ENCODE data around the gene CCDC170.
A peak's percentile ranks its signal among the peaks of the same experiment; 100 is the strongest.
"Not testable (repeated sequence)": the region's sequence is repeated elsewhere in the genome, so short reads cannot be mapped to it uniquely, and the experiment has no call there.

CCDC170 gene

DNA sequence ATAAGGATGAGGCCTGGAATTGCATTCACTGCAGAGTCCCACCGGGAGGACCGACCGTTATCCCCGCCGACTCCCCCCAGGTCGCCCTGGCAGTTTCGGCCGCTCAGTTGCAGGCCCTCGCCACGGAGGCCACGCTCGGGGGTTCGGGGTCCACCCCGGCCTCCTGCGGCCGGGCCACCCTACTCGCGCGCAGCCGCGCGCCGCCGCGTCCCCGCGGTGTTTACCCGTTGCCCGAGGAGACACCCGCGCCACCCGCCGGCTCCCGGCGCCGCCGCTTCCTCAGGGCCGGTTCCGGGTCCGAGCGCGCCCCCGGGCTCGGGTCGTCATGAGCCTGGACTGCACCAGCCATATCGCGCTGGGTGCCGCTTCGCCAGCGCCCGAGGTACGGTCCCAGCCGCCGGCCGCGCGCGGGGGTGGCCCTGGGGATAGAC lies at the start of gene CCDC170:
Gene CCDC170, plus strand, starts transcription at position 214 of the 431 bp plus-strand sequence. Its CDS starts 112 bp downstream, at position 326.
- no peak within 1 kb of the TSS for H3K27ac ChIP-seq
- DNase-seq (ENCODE audit: low read depth, low spot score) = no peak

GRCh38 chr6:151445482-151445881 lies 48.3 kb upstream of the CCDC170 start:
- H3K27ac ChIP-seq = peak overlapping the region; percentile 86
- DNase-seq (ENCODE audit: low read depth, low spot score) = no peak

DNA sequence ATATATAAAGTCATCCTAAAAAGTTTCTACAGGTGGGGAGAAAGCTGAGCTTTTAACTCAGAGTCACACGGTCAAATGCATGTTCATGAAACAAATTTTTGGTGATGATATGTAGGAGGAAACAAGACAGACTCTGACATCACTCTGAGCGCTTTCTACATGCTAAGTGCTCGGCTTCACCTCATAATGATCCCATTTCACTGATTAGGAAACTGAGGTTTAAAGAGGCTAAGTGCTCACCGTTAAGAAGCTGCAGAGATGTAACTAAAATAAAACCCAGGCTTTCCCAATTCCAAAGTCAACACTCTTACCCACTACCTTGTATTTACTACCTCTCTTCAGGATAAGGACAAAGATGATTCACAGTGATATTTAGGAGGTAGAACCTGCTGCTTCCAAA lies 46.6 kb upstream of the CCDC170 start:
- peak overlapping the region; percentile 86 for H3K27ac ChIP-seq
- DNase-seq (ENCODE audit: low read depth, low spot score) = no peak

- H3K27ac ChIP-seq = no peak overlapping the region
- DNase-seq (ENCODE audit: low read depth, low spot score) = no peak
Observed at GRCh38 chr6:151448623-151449022, 45.2 kb upstream of the CCDC170 start.

- DNase-seq (ENCODE audit: low read depth, low spot score) = not testable (repeated sequence)
- H3K27ac ChIP-seq = peak overlapping the region; percentile 89
Observed at GRCh38 chr6:151450928-151451327, 42.9 kb upstream of the CCDC170 start.

GRCh38 chr6:151451417-151451949 lies 42.3 kb upstream of the CCDC170 start:
- H3K27ac ChIP-seq = peak overlapping the region; percentile 89
- no peak for DNase-seq (ENCODE audit: low read depth, low spot score)

DNA sequence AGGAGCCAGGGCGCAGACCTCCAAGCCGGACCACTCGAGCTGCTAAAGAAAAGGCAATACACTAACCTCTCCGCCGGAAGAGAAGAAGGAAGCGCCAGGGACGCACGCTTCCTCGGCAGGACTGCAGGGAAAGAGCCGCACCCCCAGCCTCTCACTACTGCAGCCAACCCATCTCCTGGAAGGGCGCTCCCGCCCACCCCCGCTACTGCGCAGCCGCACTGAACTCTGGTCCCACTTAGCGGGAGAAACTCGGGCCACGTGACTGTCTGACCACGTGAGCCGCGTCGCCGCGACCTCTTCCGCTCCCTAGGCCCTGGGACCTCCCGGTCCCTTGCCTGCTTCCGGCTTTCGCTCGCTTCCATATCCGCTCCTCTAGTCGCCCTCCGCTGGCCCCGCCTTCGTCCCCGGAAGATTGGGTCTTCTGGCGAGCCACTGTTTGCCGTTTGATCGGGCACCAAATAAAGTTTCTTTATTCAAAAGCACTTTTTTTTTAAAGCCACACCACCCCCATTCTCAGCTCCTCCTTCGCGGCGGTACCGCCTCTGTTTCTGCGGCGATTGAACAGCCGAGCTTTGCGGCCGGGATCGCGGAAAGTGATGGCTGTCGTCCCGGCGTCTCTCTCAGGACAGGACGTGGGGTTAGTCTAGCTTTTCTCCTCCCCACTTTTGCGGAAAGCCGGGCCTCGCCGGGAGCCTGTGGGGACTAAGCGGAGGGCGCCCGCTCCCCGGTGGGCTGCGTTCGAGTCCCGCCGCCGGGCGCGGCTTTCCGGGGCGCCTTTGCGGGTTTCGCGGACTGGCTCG lies 41.7 kb upstream of the CCDC170 start, which contains the start of gene RMND1:
Gene RMND1, minus strand, starts transcription at position 177 of the 800 bp plus-strand sequence. CDS start 6,315 bp downstream, outside the sequence.
- peak; percentile 99 for DNase-seq (ENCODE audit: low read depth, low spot score)

GRCh38 chr6:151452750-151453427 lies 40.9 kb upstream of the CCDC170 start:
- no peak for DNase-seq (ENCODE audit: low read depth, low spot score)
- H3K27ac ChIP-seq = peak overlapping the region; percentile 89

More for the DNA sequence above, 41.7 kb upstream of the CCDC170 start, which contains the start of gene RMND1:
- H3K27ac ChIP-seq = peak within 1 kb of the TSS; percentile 89

DNA sequence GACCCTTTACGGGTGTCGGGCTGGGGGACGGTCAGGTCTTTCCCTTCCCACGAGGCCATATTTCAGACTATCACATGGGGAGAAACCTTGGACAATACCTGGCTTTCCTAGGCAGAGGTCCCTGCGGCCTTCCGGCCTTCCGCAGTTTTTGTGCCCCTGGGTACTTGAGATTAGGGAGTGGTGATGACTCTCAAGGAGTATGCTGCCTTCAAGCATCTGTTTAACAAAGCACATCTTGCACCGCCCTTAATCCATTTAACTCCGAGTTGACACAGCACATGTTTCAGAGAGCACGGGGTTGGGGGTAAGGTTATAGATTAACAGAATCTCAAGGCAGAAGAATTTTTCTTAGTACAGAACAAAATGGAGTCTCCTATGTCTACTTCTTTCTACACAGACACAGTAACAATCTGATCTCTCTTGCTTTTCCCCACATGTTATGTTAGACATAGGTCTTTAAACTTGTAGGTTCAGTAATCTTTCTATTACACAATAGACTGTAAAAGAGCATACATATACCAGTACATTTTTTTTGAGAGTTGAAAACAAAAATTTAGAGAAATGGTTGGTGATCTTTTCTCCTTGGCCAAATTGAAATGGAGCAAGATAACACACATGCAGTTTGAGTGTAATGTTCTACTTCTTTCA lies 37.9 kb upstream of the CCDC170 start:
- H3K27ac ChIP-seq; DNase-seq (ENCODE audit: low read depth, low spot score): not testable (repeated sequence)

DNA sequence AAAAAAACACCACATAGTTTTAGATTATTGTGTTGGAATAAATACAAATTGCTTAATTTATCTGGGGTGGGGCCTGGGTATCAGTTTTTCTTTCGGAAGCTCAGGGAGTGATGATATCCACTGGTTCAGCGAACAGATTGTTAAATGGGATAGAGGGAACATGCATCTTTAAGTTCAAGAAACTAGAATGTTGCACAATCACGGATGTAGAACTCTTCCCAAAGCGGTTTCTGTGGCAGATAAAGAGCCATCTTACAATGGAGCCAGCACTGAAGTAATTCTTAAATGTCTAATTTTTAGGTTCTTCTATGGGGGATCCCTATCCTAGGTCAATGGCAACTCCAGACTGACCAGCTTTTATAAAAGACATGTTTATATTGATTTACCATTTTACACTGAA lies 32.1 kb upstream of the CCDC170 start:
- no peak for DNase-seq (ENCODE audit: low read depth, low spot score)
- no peak overlapping the region for H3K27ac ChIP-seq

- DNase-seq (ENCODE audit: low read depth, low spot score) = no peak
- H3K27ac ChIP-seq = no peak overlapping the region
Observed at GRCh38 chr6:151464702-151465101, 29.1 kb upstream of the CCDC170 start.

DNA sequence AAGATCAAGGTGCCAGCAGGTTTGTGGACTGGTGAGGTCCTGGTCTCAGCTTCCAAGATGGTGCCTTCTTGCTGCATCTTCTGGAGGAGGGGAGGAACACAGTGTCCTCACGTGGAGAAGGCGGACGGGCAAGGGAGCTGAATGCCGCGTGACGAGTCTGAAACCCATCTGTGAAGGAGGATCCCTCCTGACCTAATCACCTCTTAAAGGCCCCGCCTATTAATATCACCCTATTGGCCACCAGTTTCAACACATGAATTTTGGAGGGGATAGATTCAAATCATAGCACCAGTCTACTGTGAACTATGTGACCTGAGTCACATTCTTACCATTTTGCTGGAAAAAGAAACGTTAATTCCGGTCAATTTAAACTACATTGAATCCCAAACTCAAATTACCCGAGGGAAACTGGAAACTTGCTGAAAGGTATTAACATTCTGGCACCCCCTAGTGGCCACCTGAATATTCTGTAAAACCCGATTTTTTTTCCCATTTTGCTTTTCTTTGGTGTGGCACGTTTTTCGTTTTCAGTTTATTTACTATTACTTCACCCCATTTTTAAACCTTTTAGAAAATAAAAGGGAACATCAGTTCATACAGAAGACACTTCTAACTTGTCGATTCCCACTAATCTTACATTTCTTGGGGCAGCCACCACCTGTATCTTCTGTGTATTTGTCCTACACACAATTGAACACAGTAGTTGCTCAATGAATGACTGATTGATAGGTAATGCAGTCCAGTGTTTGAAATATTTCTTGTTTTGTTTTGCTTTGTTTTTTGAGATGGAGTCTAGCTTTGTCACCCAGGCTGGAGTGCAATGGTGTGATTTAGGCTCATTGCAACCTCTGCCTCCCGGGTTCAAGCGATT lies 17.9 kb upstream of the CCDC170 start:
- DNase-seq (ENCODE audit: low read depth, low spot score) = no peak
- no peak overlapping the region for H3K27ac ChIP-seq

GRCh38 chr6:151477726-151478125 lies 16.1 kb upstream of the CCDC170 start:
- H3K27ac ChIP-seq = no peak overlapping the region
- no peak for DNase-seq (ENCODE audit: low read depth, low spot score)

DNA sequence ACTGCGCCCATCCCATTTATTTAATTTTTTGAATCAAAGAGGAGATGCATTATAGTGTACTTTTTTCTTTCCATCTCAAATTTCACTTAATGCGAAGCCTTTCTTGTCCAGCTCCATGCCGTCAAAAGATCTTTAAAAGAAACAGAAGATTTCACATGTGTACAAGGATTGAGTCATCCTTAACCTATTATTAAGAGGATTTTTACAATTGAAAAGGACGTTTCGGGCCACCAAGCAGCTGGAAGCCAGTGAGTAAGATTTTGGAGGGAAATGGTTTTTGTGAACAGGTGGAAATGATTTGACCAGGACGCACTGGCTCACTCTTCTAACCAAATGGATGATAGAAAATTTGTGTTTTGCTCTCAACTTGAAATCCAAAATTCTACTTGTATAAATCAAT lies 15.1 kb upstream of the CCDC170 start:
- H3K27ac ChIP-seq = no peak overlapping the region
- DNase-seq (ENCODE audit: low read depth, low spot score) = no peak

GRCh38 chr6:151481786-151482185 lies 12.0 kb upstream of the CCDC170 start:
- peak overlapping the region; percentile 16 for H3K27ac ChIP-seq
- DNase-seq (ENCODE audit: low read depth, low spot score) = no peak

DNA sequence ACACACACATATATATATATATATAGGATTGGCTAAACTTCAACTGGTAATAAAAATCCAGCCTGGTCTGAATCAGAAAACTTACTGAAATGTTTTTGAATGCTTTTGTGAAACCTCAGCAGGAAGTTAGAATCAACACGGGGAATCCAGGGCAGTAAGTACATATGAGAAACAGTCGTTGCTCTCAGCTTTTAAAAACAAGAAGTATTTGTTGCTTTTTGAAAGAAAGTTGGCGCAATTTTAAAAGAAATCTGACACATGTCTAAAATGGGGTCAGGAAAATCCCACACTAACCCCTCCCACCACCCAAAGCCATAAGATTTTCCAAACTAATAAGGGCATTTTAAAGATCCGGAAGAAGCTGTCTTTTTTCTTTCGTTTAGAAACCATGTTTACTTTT lies 11.5 kb upstream of the CCDC170 start:
- DNase-seq (ENCODE audit: low read depth, low spot score) = no peak
- no peak overlapping the region for H3K27ac ChIP-seq

- H3K27ac ChIP-seq = no peak overlapping the region
- no peak for DNase-seq (ENCODE audit: low read depth, low spot score)
Observed at GRCh38 chr6:151483994-151484393, 9.8 kb upstream of the CCDC170 start.

DNA sequence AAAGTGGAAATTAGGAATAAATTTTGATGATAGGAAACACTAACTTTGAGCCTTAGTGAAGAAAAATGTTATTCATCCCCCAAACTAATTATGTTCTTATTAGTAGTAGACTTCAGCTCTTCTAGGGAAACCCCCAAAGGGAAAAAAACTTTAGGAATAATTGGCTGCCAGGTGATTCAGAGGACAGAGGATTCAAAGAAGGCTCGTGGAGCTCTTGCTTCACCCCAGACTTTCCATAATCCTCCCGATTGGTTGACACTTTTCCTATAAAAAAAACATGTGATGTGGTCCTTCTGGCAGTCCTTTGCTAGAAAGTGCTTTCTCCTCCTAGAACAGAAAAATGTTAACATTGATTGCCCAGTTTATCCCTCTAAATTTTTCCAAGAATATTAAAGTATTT lies 5.6 kb upstream of the CCDC170 start:
- H3K27ac ChIP-seq = no peak overlapping the region
- no peak for DNase-seq (ENCODE audit: low read depth, low spot score)

- H3K27ac ChIP-seq = no peak overlapping the region
- no peak for DNase-seq (ENCODE audit: low read depth, low spot score)
Observed at GRCh38 chr6:151490996-151491395, 2.8 kb upstream of the CCDC170 start.

All from epithelial cell of prostate (primary cell).